Measurements from ENCODE around the gene ATP10A. TPM values are rescaled to one million over a fixed set of nuclear protein-coding genes. Genes with fewer than 3 reads are reported as not detected.

ATP10A gene
- total and polyA plus RNA-seq, 2 of the 8 experiments (the other 6 are each of a cell fraction or from before 2014, with no cell fraction given), result 2.0 to 2.8 TPM

GRCh38 chr15:25783607-25784540, 79.3 kb downstream of the ATP10A start (continued):
- TF ChIP-seq, protein P1, sequence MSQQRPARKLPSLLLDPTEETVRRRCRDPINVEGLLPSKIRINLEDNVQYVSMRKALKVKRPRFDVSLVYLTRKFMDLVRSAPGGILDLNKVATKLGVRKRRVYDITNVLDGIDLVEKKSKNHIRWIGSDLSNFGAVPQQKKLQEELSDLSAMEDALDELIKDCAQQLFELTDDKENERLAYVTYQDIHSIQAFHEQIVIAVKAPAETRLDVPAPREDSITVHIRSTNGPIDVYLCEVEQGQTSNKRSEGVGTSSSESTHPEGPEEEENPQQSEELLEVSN (IDR thresholded peaks at IDR 0.05), result 0 out of 2 replicates have a peak, but pooled peaks have one; percentile 48

Measured in H1 (cell line).